ENCODE results near the gene CYP19A1. TPM values are rescaled to one million over a fixed set of nuclear protein-coding genes. Genes with fewer than 3 reads are reported as not detected.

The CYP19A1 gene
- total RNA-seq, 2 donors from 2014 or later, result not detected

- H3K9ac ChIP-seq (ENCODE audit: low read depth in 2 of 2, low read length in 2 of 2), result no peak overlapping the region
- H3K4me3 ChIP-seq, result no peak overlapping the region
- no peak for TF ChIP-seq CTCF (IDR thresholded peaks at IDR 0.05)
- H3K27me3 ChIP-seq, result no peaks in the 10 kb centered on the region
- intact Hi-C loops (cut with DNase I), result no loop called here
- no peak for DNase-seq
- no peaks in the 10 kb centered on the region for H3K4me1 ChIP-seq
- H3K27ac ChIP-seq, result no peak overlapping the region
- no peaks in the 10 kb centered on the region for H3K9me3 ChIP-seq
- no peaks in the 10 kb centered on the region for H3K36me3 ChIP-seq
Measured at GRCh38 chr15:51203797-51204196, 134.6 kb downstream of the CYP19A1 start.

GRCh38 chr15:51202783-51203182 is 135.6 kb downstream of the CYP19A1 start:
- no peak overlapping the region for H3K27ac ChIP-seq
- no peak overlapping the region for H3K9ac ChIP-seq (ENCODE audit: low read depth in 2 of 2, low read length in 2 of 2)
- no peaks in the 10 kb centered on the region for H3K27me3 ChIP-seq
- H3K4me3 ChIP-seq, result no peak overlapping the region
- intact Hi-C loops (cut with DNase I), result no loop called here
- no peaks in the 10 kb centered on the region for H3K36me3 ChIP-seq
- no peaks in the 10 kb centered on the region for H3K9me3 ChIP-seq
- H3K4me1 ChIP-seq, result no peaks in the 10 kb centered on the region
- no peak for TF ChIP-seq CTCF (IDR thresholded peaks at IDR 0.05)
- no peak for DNase-seq

GRCh38 chr15:51201581-51201980 is 136.8 kb downstream of the CYP19A1 start:
- Histone ChIP-seq H3K36me3 (no peaks in the 10 kb centered on the region), H3K27me3 (no peaks in the 10 kb centered on the region), H3K4me3 (no peak overlapping the region), H3K27ac (no peak overlapping the region), H3K9me3 (no peaks in the 10 kb centered on the region), H3K9ac (ENCODE audit: low read depth in 2 of 2, low read length in 2 of 2) (no peak overlapping the region), H3K4me1 (no peaks in the 10 kb centered on the region)
- intact Hi-C loops (cut with DNase I), result no loop called here
- DNase-seq, result no peak
- TF ChIP-seq CTCF (IDR thresholded peaks at IDR 0.05), result no peak

GRCh38 chr15:51200792-51201191 is 137.6 kb downstream of the CYP19A1 start:
- no peak for DNase-seq
- H3K9ac ChIP-seq (ENCODE audit: low read depth in 2 of 2, low read length in 2 of 2), result no peak overlapping the region
- no peaks in the 10 kb centered on the region for H3K27me3 ChIP-seq
- H3K27ac ChIP-seq, result no peak overlapping the region
- no peaks in the 10 kb centered on the region for H3K9me3 ChIP-seq
- no peaks in the 10 kb centered on the region for H3K4me1 ChIP-seq
- no peak overlapping the region for H3K4me3 ChIP-seq
- intact Hi-C loops (cut with DNase I), result no loop called here
- H3K36me3 ChIP-seq, result no peaks in the 10 kb centered on the region
- TF ChIP-seq CTCF (IDR thresholded peaks at IDR 0.05), result no peak

GRCh38 chr15:51199541-51199940 is 138.9 kb downstream of the CYP19A1 start:
- no peak for DNase-seq
- no peaks in the 10 kb centered on the region for H3K27me3 ChIP-seq
- no peak overlapping the region for H3K9ac ChIP-seq (ENCODE audit: low read depth in 2 of 2, low read length in 2 of 2)
- no peaks in the 10 kb centered on the region for H3K36me3 ChIP-seq
- no peak overlapping the region for H3K27ac ChIP-seq
- no peaks in the 10 kb centered on the region for H3K4me1 ChIP-seq
- no peak overlapping the region for H3K4me3 ChIP-seq
- no peak for TF ChIP-seq CTCF (IDR thresholded peaks at IDR 0.05)
- intact Hi-C loops (cut with DNase I), result no loop called here
- H3K9me3 ChIP-seq, result no peaks in the 10 kb centered on the region
